GM19438 (cell line): ENCODE data around the gene ACVR1B.

Source experiments
- ATAC-seq: cut with Tn5 transposase; IDR thresholded peaks from one replicate; pipeline ENCODE4 v1.9.1; 2021; ENCODE audit warnings: low read depth; ENCODE audit not compliant: unreplicated experiment

ACVR1B gene

GRCh38 chr12:51942501-51943000 lies 8.9 kb upstream of the ACVR1B start:
- ATAC-seq = no peak

GRCh38 chr12:51943346-51943745 lies 8.2 kb upstream of the ACVR1B start:
- ATAC-seq = no peak

GRCh38 chr12:51944608-51945233 lies 6.8 kb upstream of the ACVR1B start:
- ATAC-seq = no peak

- no peak for ATAC-seq
These were observed 4.1 kb upstream of the ACVR1B start for GRCh38 chr12:51947246-51947996.

- no peak for ATAC-seq
These were observed 3.4 kb upstream of the ACVR1B start for GRCh38 chr12:51948066-51948465.

GRCh38 chr12:51949342-51950030 lies 2.0 kb upstream of the ACVR1B start:
- no peak for ATAC-seq

- no peak for ATAC-seq
These were observed 759 bp upstream of the ACVR1B start for GRCh38 chr12:51950682-51951198.

- no peak for ATAC-seq
These were observed 584 bp downstream of the ACVR1B start for GRCh38 chr12:51951843-51952722.

- ATAC-seq = no peak
These were observed 1.6 kb downstream of the ACVR1B start for GRCh38 chr12:51953089-51953488.

GRCh38 chr12:51953864-51954263 lies 2.4 kb downstream of the ACVR1B start:
- no peak for ATAC-seq

- ATAC-seq = no peak
These were observed 3.3 kb downstream of the ACVR1B start for GRCh38 chr12:51954561-51955361.

GRCh38 chr12:51955702-51956101 lies 4.2 kb downstream of the ACVR1B start:
- no peak for ATAC-seq

- ATAC-seq = no peak
These were observed 7.0 kb downstream of the ACVR1B start for GRCh38 chr12:51958542-51958941.

- no peak for ATAC-seq
These were observed 7.7 kb downstream of the ACVR1B start for GRCh38 chr12:51959211-51959610.

GRCh38 chr12:51959921-51960320 lies 8.4 kb downstream of the ACVR1B start:
- ATAC-seq = no peak

GRCh38 chr12:51960488-51960887 lies 9.0 kb downstream of the ACVR1B start:
- ATAC-seq = no peak

- no peak for ATAC-seq
These were observed 9.4 kb downstream of the ACVR1B start for GRCh38 chr12:51960890-51961289.

- no peak for ATAC-seq
These were observed 10.3 kb downstream of the ACVR1B start for GRCh38 chr12:51961834-51962233.

GRCh38 chr12:51962737-51963136 lies 11.2 kb downstream of the ACVR1B start:
- ATAC-seq = no peak

- ATAC-seq = no peak
These were observed 12.0 kb downstream of the ACVR1B start for GRCh38 chr12:51963477-51963876.
